ENCODE measurements around the gene DCBLD1. TPM values are rescaled to one million over a fixed set of nuclear protein-coding genes. Genes with fewer than 3 reads are reported as not detected.

DCBLD1 gene
- polyA plus RNA-seq, 3 donors: 2.9 to 3.3 (median 3.1) TPM

DNA sequence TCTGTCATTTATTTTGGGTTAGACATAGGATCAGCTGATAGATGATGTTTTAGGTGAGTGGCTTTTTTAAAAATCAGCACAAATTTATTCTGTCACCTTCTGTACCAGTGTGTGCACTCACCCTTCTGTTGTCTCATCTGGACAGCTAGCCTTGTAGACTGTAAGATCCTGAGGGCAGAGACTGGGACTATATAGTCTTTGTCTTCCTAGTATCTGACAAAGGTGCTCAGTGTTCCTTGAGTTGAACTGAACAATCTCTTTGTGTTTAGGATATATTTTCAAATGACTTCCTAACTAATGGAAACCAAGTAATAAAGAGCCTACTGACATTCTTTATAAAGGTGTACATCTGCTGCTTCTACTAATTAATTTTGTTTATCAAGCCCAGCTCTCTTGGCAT, 3.0 kb downstream of the DCBLD1 start:
- Mint-ChIP-seq H3K9me3 (peaks cover 0 to 7% (median 0%) of the 10 kb centered on the region in 7 donors), H3K36me3 (peaks cover 6 to 7% of the 10 kb centered on the region in 2 donors), H3K4me3 (peak overlapping the region in 1 of 2 donors; percentile 57), H3K27ac (no peak overlapping the region), H3K27me3 (ENCODE audit: low read depth in 3 of 3) (peaks cover 43 to 52% (median 44%) of the 10 kb centered on the region in 3 donors), H3K4me1 (peaks cover 23% of the 10 kb centered on the region)
- DNase-seq: no peak
- peaks cover 16 to 26% of the 10 kb centered on the region in 2 donors for H3K4me1 ChIP-seq (ENCODE audit: control insufficient read depth in 1 of 2, insufficient read depth in 2 of 2, low read length in 2 of 2)
- no peaks in the 10 kb centered on the region for H3K36me3 ChIP-seq (replicated peaks in 1 of 2; ENCODE audit: control insufficient read depth in 1 of 2, insufficient read depth in 2 of 2, low read length in 2 of 2)
- H3K4me3 ChIP-seq (replicated peaks in 1 of 3; ENCODE audit: low read depth in 2 of 3, low read length in 3 of 3): no peak overlapping the region
- no peaks in the 10 kb centered on the region for H3K79me2 ChIP-seq (ENCODE audit: insufficient read depth, low read length)
- no peak overlapping the region for H2AFZ ChIP-seq (ENCODE audit: insufficient read depth, low read depth, low read length, poor library complexity, severe bottlenecking)
- TF ChIP-seq, protein P1, sequence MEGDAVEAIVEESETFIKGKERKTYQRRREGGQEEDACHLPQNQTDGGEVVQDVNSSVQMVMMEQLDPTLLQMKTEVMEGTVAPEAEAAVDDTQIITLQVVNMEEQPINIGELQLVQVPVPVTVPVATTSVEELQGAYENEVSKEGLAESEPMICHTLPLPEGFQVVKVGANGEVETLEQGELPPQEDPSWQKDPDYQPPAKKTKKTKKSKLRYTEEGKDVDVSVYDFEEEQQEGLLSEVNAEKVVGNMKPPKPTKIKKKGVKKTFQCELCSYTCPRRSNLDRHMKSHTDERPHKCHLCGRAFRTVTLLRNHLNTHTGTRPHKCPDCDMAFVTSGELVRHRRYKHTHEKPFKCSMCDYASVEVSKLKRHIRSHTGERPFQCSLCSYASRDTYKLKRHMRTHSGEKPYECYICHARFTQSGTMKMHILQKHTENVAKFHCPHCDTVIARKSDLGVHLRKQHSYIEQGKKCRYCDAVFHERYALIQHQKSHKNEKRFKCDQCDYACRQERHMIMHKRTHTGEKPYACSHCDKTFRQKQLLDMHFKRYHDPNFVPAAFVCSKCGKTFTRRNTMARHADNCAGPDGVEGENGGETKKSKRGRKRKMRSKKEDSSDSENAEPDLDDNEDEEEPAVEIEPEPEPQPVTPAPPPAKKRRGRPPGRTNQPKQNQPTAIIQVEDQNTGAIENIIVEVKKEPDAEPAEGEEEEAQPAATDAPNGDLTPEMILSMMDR (IDR thresholded peaks at IDR 0.05): no peak
- H3K27me3 ChIP-seq (ENCODE audit: control insufficient read depth in 2 of 2, insufficient read depth in 2 of 2, low read length in 2 of 2): peaks cover 22 to 50% of the 10 kb centered on the region in 2 donors
- no peak overlapping the region for H3K9ac ChIP-seq (ENCODE audit: insufficient read depth, low read length, poor library complexity, severe bottlenecking)
- H4K20me1 ChIP-seq (ENCODE audit: insufficient read depth, low read length): no peaks in the 10 kb centered on the region
- no peak overlapping the region for H3K4me2 ChIP-seq (replicated peaks; ENCODE audit: extremely low read depth, low read length, poor library complexity, severe bottlenecking)
- no peak overlapping the region for H3K27ac ChIP-seq (ENCODE audit: low read depth in 1 of 2, low read length in 2 of 2)
- H3K9me3 ChIP-seq (replicated peaks in 1 of 2; ENCODE audit: control insufficient read depth in 1 of 2, insufficient read depth in 1 of 2, low read length in 2 of 2): peaks cover 0 to 6% of the 10 kb centered on the region in 2 donors
- intact Hi-C loops (cut with micrococcal nuclease): loop anchor here (10.0 kb wide), 2 partner anchors 119 to 209 kb away; partner anchors contain the start of gene GOPC (in 1 of the 2)

DNA sequence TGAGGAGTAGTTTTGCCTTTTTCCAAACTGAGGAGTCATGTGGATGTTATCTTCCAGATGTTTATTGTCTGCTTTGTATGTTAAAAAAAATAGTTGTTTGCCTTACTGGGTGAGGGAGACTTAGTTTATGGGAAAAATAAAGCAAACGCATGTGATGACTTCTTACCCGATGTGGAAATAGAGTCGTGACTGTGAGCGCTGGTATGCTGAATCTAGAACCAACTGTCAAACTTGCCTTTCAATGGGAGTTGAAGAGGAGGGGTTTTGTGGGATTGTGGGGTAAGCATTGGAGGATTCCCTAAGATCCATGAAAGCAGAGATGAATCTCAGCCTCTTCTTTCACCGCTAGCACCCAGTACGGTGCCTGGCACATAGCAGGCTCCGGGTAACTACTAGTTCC, 5.3 kb downstream of the DCBLD1 start:
- TF ChIP-seq, protein P1 (IDR thresholded peaks at IDR 0.05): no peak
- WGBS (ENCODE audit: insufficient coverage): 97% methylated on average over 5 of the region's 7 CpGs
- no peak overlapping the region for H3K4me2 ChIP-seq (replicated peaks; ENCODE audit: extremely low read depth, low read length, poor library complexity, severe bottlenecking)
- Mint-ChIP-seq H3K27ac (no peak overlapping the region), H3K36me3 (peaks cover 6 to 7% of the 10 kb centered on the region in 2 donors), H3K4me3 (no peak overlapping the region), H3K4me1 (peaks cover 10% of the 10 kb centered on the region), H3K9me3 (peaks cover 0 to 2% (median 0%) of the 10 kb centered on the region in 7 donors), H3K27me3 (ENCODE audit: low read depth in 3 of 3) (peaks cover 25 to 33% (median 26%) of the 10 kb centered on the region in 3 donors)
- no peak overlapping the region for H3K4me3 ChIP-seq (replicated peaks in 1 of 3; ENCODE audit: low read depth in 2 of 3, low read length in 3 of 3)
- DNase-seq: no peak
- no peaks in the 10 kb centered on the region for H3K79me2 ChIP-seq (ENCODE audit: insufficient read depth, low read length)
- H2AFZ ChIP-seq (ENCODE audit: insufficient read depth, low read depth, low read length, poor library complexity, severe bottlenecking): no peak overlapping the region
- H3K9ac ChIP-seq (ENCODE audit: insufficient read depth, low read length, poor library complexity, severe bottlenecking): no peak overlapping the region
- H3K36me3 ChIP-seq (replicated peaks in 1 of 2; ENCODE audit: control insufficient read depth in 1 of 2, insufficient read depth in 2 of 2, low read length in 2 of 2): no peaks in the 10 kb centered on the region
- H4K20me1 ChIP-seq (ENCODE audit: insufficient read depth, low read length): no peaks in the 10 kb centered on the region
- intact Hi-C loops (cut with micrococcal nuclease): loop anchor here (10.0 kb wide), 2 partner anchors 117 to 207 kb away; partner anchors contain the start of gene GOPC (in 1 of the 2)
- peaks cover 5 to 14% of the 10 kb centered on the region in 2 donors for H3K4me1 ChIP-seq (ENCODE audit: control insufficient read depth in 1 of 2, insufficient read depth in 2 of 2, low read length in 2 of 2)
- H3K27me3 ChIP-seq (ENCODE audit: control insufficient read depth in 2 of 2, insufficient read depth in 2 of 2, low read length in 2 of 2): peaks cover 13 to 31% of the 10 kb centered on the region in 2 donors
- H3K27ac ChIP-seq (ENCODE audit: low read depth in 1 of 2, low read length in 2 of 2): no peak overlapping the region
- H3K9me3 ChIP-seq (replicated peaks in 1 of 2; ENCODE audit: control insufficient read depth in 1 of 2, insufficient read depth in 1 of 2, low read length in 2 of 2): no peaks in the 10 kb centered on the region

All from CD14-positive monocyte (primary cell).